SK-N-MC (cell line): ENCODE measurements around the gene DIP2C.

Source experiments
- EZH2 ChIP-seq: fragments of 200-600 bp; sonication (generic); IDR thresholded peaks from one replicate; pipeline ENCODE4 v1.6.1; 2017; ENCODE audit warnings: antibody characterized with exemption
- POLR2AphosphoS5 ChIP-seq: IDR thresholded peaks from 2 replicates; pipeline ENCODE4 v1.6.1; 2012; ENCODE audit warnings: mild to moderate bottlenecking, low read depth, low read length, borderline replicate concordance

DNA sequence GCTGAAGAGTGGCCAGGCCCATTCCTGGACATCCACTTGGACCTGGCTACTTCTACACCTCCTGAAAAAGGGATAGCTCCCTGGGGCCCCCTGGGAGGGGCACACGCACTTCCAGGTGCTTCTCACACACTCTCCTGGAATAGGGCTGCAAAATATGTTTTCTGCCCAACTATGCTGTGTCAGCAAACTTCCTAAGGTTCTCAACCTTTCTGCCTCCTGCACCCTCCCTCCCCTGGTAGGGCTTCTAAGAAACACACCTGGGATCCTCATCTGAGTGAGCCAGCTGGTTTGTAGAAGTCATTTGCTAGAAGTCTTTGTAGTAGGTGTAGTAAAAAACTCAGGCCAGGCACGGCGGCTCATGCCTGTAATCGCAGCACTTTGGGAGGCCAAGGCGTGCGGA is 417.7 kb downstream of the DIP2C start:
- no peak for TF ChIP-seq EZH2
- no peak for TF ChIP-seq POLR2AphosphoS5
